ENCODE data around the gene NAA38.

The NAA38 gene

DNA sequence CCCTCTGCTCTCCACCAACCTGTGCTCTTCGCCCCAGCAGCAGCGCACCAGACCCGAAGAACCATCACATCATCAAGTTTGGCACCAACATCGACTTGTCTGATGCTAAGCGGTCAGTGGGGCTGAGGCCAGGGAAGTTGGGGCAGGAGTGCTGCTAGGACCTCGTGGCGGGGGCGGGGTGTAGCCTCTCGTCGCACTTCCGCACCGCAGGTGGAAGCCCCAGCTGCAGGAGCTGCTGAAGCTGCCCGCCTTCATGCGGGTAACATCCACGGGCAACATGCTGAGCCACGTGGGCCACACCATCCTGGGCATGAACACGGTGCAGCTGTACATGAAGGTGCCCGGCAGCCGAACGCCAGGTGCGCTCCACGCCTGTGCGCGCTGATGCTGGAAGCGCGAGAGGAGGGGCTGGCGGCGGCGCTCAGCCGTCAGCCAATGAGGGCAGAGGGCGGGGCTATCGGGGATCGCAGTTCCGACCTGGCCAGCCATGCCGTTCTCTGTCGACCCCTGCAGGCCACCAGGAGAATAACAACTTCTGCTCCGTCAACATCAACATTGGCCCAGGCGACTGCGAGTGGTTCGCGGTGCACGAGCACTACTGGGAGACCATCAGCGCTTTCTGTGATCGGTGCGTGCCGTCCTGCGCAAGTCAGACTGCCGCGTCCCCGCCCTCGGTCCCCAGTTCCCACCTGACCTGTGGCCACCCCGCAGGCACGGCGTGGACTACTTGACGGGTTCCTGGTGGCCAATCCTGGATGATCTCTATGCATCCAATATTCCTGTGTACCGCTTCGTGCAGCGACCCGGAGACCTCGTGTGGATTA lies 5.7 kb downstream of the NAA38 start:
- DNase-seq: peak; percentile 85

DNA sequence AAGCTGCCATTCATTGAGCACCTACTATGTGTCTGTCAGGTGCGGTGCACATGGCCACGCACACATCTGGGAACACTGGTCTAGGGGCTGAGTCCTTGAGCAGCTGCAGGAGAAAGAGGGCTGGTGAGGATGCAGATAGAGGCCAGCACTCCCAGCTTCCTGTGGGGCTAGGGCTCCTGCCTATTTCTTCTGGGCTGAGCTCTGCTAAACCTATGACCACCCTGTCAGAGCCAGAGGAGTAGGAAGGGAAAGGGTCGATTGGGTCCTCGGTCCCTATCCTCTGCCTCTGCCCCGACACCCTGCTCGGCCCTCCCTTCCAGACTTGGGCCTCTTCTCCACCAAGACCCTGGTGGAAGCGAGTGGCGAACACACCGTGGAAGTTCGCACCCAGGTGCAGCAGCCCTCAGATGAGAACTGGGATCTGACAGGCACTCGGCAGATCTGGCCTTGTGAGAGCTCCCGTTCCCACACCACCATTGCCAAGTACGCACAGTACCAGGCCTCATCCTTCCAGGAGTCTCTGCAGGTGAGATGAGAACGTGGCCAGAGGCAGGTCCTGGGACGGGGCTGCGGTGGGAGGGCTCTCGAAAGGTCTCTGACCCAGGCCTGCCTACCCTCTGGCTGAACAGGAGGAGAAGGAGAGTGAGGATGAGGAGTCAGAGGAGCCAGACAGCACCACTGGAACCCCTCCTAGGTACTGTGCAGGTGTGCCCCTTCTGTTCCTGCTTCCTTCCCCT lies 6.5 kb downstream of the NAA38 start:
- DNase-seq: no peak

DNA sequence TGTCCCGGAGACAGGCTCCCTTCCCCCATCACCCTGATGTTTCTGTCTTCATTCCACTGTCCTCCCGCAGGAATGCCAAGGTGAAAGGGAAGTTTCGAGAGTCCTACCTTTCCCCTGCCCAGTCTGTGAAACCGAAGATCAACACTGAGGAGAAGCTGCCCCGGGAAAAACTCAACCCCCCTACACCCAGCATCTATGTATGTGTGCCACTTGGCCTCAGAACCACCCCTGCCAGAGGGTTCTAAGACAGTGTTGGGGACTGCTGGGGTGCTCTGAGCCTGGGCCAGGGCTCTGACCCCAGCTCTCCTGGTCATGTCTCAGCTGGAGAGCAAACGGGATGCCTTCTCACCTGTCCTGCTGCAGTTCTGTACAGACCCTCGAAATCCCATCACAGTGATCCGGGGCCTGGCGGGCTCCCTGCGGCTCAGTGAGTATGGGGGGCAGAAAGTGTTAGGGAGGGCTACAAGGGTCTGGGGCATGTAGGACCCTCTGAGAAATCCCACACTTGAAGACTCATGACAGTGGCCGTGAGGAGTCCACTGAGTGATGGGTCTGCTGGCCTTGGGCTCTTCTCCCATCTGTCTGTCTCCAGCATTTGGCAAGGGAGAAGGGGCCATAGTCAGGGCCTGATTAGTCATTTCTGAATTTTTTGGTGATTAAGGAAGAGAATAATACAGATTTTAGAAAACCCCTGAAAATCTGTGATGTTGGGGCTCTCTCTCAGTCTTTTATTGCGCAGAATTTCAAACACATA lies 7.4 kb downstream of the NAA38 start:
- no peak for DNase-seq

DNA sequence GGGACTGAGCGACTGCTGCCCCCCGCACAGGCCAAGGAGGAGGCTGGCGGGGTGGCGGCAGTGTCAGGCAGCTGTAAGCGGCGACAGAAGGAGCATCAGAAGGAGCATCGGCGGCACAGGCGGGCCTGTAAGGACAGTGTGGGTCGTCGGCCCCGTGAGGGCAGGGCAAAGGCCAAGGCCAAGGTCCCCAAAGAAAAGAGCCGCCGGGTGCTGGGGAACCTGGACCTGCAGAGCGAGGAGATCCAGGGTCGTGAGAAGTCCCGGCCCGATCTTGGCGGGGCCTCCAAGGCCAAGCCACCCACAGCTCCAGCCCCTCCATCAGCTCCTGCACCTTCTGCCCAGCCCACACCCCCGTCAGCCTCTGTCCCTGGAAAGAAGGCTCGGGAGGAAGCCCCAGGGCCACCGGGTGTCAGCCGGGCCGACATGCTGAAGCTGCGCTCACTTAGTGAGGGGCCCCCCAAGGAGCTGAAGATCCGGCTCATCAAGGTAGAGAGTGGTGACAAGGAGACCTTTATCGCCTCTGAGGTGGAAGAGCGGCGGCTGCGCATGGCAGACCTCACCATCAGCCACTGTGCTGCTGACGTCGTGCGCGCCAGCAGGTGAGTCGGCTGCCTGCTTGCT lies 8.1 kb downstream of the NAA38 start:
- no peak for DNase-seq

DNA sequence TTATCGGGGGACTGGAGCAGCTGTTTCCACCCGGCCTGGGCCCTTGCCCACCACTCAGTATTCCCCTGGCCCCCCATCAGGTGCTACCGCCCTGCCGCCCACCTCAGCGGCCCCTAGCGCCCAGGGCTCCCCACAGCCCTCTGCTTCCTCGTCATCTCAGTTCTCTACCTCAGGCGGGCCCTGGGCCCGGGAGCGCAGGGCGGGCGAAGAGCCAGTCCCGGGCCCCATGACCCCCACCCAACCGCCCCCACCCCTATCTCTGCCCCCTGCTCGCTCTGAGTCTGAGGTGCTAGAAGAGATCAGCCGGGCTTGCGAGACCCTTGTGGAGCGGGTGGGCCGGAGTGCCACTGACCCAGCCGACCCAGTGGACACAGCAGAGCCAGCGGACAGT lies 8.6 kb downstream of the NAA38 start:
- no peak for DNase-seq

DNA sequence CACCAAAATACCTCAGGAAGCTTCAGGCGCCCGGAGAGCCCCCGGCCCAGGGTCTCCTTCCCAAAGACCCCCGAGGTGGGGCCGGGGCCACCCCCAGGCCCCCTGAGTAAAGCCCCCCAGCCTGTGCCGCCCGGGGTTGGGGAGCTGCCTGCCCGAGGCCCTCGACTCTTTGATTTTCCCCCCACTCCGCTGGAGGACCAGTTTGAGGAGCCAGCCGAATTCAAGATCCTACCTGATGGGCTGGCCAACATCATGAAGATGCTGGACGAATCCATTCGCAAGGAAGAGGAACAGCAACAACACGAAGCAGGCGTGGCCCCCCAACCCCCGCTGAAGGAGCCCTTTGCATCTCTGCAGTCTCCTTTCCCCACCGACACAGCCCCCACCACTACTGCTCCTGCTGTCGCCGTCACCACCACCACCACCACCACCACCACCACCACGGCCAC lies 9.2 kb downstream of the NAA38 start:
- DNase-seq: no peak

DNA sequence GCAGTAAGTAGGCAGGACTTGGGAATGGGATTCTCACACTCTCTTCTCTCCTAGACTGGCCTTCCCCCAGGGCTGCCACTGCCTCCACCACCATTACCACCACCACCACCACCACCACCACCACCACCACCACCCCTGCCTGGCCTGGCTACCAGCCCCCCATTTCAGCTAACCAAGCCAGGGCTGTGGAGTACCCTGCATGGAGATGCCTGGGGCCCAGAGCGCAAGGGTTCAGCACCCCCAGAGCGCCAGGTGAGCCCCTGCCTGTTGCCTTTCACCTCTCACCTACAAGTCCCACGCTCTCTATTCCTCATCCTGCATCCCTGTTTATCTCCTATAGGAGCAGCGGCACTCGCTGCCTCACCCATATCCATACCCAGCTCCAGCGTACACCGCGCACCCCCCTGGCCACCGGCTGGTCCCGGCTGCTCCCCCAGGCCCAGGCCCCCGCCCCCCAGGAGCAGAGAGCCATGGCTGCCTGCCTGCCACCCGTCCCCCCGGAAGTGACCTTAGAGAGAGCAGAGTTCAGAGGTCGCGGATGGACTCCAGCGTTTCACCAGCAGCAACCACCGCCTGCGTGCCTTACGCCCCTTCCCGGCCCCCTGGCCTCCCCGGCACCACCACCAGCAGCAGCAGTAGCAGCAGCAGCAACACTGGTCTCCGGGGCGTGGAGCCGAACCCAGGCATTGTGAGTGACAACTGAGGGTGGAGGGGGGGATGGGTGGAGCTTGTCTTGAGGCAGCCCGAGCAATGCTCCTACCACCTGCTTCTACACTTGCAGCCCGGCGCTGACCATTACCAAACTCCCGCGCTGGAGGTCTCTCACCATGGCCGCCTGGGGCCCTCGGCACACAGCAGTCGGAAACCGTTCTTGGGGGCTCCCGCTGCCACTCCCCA lies 10.3 kb downstream of the NAA38 start:
- DNase-seq: no peak

DNA sequence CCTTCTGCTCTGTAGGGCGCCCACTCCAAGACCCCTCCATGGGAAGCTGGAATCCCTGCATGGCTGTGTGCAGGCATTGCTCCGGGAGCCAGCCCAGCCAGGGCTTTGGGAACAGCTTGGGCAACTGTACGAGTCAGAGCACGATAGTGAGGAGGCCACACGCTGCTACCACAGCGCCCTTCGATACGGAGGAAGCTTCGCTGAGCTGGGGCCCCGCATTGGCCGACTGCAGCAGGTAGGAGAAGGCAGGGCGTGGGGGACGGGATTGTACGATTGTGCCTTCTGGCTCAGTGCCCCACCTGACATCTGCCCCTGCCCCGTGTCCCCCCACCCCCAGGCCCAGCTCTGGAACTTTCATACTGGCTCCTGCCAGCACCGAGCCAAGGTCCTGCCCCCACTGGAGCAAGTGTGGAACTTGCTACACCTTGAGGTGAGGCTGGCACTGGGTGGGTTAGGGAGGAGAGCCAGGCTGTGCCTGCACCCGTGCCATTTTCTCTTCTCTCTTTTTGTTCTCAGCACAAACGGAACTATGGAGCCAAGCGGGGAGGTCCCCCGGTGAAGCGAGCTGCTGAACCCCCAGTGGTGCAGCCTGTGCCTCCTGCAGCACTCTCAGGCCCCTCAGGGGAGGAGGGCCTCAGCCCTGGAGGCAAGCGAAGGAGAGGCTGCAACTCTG lies 11.2 kb downstream of the NAA38 start:
- no peak for DNase-seq

DNA sequence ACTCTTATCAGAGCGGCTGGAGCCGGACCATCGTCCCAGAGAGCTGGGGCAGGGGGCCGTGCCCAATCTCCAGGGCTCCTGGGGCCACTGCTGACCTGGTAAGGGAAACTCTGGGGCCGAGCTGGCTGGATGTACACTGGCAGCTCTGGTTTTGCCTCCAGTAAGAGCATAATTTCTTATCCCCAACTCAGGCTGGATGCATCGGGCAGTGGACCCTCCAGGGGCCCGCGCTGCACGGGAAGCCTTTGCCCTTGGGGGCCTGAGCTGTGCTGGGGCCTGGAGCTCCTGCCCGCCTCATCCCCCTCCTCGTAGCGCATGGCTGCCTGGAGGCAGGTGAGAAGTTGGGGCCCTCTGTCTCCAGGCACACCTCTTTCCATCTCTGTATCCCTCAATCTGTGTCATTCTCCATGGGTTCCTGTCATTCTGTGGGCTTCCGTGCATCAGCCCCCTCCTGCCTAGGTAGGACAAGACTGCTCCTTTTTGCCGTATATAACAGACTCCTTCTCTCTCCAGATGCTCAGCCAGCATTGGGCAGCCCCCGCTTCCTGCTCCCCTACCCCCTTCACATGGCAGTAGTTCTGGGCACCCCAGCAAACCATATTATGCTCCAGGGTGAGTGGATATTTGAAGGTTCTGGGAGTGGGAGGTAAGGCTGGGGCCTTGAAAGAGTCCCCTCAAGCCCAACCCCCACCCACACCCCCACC lies 11.8 kb downstream of the NAA38 start:
- DNase-seq: no peak

DNA sequence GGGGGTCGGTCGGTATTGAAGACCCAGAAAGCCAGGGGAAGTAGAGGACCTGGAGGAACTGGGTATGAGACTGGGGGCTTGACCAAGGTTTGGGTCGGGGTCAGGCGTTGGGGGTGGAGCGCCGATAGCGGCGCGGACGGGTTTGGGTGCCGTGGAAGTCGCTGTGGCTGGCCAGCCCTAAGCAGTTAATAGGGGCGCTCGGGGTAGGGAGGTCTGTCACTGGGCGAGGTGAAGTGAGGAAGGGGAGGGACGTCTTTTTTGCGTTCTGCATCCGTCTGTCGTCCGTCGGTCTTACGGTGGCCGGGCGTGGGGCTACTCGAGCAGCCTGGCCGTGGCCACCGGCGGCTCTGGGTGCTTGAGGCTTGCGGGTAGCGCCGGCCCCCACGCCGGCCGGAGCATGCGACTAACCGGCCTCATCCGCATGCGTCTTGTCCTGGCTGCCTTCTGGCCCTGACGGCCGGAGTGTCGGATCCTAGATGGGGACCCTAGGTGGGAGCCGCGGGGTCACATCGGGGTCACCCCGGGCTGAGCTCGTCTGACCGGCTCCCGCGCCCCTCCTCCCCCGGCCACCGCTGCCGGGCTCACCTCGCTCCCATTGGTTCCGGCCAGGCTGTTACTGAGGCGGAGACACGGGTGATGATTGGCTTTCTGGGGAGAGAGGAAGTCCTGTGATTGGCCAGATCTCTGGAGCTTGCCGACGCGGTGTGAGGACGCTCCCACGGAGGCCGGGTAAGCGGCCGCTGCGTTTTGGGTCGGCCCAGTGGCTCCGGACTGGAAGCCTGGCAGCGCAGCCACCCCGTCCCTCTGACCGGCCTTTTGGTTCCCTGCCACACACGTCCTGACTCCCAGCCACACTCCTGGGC lies 12.8 kb downstream of the NAA38 start:
- peak; percentile 93 for DNase-seq

DNA sequence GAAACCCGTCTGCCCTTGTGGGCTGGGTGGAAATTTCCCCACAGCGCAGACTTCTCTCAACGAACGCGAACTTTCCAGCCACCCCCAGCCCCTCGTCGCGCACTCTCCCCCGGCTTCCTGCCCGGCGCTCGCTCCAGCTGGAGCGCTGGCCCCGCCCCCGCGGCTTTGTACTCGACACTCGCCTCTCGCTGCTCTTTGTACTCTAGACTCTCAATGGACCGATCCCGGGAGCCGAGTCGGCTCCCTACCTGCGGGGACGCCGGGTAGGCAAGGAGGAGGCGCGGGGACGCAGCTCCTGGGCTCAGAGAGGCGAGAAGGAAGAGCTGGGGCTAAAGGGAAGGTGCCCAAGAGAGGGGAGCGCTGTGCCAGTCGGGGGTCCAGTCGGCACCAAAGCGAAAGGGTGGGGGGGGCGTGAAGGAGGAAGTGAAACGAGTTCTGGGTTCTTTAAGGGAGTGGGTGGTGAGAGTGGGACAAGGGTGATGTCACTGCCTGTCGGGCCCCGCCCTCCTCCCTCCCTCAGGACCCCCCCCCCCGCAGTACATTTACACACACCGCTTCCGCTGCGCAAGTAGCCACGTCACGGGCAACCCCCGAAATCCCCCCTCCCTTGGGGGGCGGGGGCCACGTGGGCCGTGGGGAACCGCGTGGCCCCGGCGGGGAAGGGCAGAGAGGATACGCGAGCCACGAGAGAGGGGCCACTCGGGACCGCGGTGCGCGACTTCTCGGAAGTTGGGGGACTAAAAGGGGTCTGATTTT lies 13.6 kb downstream of the NAA38 start:
- DNase-seq: peak; percentile 84

DNA sequence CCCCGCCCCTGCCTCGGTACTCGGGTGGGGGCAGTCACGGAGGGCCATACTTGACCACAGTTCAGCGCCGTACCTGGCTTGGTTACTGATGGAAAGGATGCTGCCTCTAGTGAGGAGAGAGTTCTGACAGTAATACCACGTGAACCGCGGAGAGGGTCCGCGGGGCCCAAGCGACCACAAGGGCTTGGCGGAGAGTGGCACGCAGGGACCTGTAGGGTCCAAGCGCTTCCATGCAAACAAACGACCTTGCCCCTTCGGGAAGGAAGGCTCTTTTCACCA lies 14.2 kb downstream of the NAA38 start:
- DNase-seq: no peak

DNA sequence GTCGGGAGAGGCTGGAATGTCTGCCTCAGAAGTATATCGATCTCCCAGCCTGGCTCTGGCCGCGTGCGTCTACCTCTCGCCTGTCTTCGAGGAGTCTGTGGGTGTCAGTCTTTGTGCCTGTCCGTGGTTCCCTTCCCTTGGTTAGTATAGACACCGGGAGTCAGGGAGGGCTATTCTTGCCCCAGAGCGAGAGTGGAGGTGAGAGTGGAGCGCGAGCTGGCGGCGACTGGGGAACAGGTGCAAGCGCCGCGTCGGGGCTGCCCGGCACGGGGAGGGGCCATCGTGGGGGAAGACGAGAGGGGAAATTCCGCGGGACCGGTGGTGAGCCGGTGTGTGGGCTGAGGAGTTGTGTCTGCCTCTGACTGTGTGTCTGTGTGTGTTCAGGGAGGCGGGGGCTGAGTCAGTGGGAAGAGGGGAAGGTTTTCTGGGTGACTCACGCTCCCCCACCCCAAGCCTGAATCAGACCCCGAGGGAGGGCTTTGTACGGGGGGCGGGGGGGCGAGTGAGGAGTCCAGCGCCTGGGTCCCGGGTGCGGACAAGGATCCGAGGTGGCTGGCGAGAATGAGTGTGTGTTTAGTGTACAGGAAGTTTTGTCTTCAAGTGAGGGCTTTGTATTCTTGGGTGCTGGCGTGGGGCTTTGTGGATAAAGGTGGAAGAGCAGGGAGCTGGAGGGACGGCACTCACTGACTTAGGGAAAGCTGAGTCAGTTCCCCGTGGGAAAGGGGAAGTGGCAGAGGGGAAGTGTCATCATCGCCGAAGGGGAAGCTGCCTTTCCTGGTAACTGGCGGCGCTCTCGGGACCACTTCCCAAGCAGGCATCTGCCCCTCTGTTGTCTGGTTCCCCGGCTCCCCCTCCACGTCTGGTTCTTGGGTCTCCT lies 14.7 kb downstream of the NAA38 start:
- no peak for DNase-seq

DNA sequence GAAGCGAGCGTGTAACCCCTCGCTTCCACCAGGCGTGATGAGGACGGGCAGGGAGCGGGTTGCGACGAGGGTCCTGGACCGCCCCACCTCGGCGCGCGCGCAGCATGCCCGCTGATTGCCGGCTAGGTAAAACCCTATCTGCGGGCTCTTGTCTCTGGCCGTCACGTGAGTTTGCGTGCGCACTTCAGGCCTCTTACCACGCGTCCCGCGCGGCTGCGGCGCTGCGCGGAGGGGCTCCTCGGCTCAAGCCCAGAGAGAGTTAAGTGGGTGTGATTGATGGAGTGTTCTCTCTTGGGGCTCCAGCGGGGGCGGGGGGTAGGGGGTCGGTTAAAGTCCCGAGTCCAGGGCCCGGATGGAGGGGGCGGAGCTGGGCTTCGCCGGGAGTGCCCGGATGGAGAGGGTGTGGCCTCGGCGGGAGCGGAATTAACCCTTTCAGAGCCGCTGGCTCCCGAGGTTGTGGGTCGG lies 15.4 kb downstream of the NAA38 start:
- peak; percentile 91 for DNase-seq

DNA sequence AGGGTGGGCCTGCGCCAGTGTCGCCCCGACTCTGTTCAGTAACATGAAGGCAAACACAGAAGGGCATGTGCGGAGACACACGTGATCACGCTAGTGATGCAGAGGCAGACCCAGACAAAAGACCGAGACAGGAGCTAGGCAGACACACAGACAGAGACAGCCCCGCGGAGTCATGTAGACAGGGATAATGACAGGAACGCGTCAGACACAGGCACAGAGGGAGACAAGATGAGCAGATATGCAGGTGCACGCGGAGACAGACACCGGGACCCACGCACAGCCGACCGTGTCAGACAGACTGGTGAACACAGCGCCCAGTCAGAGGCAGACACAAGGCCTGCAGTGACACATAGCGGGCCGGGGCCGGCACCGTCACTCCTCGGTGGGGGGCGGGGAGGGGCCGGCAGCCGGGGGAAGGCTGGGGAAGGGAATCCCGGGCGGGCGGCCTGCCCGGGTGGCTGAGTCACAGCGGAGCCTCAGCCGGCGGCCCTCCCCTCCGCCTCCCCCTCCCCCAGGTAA lies 15.9 kb downstream of the NAA38 start:
- peak; percentile 65 for DNase-seq

DNA sequence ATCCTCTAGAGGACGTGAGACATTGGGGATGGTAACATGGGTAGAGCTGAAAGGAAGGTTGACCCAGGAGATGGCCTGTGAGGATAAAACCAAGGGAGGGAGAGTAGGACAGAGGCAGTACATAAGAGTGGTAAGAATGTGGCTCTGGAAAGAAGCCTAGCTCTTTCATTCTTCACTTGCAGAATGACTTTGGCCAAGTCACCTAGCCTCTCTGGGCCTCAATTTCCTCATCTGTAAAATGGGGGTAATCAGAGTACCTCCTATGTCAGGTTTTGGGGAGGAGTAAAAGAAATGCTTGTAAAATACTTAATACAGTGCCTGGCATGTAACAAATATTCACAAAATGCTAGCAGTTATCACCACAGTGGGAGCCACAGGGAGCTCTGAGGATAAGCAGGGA lies 16.5 kb downstream of the NAA38 start:
- no peak for DNase-seq

DNA sequence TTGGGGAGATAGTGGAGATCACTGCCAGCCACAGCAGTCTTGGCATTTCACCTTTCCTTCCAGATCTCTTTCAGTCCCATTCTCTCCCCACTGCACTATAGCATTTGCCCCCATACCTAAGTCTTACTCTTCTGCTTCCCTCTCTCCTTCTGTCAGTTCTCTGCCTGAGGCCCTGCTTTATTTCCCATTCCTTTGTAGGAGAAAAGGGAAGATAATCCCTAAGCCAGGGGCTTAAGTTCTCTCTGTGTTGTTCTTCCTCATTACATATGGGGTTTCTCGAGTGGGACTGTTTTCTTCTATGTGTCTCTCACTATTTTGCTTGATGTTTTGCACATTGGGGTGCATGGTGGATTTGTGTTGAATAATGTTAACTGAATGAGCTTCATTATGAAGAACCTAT lies 16.9 kb downstream of the NAA38 start:
- DNase-seq: no peak

DNA sequence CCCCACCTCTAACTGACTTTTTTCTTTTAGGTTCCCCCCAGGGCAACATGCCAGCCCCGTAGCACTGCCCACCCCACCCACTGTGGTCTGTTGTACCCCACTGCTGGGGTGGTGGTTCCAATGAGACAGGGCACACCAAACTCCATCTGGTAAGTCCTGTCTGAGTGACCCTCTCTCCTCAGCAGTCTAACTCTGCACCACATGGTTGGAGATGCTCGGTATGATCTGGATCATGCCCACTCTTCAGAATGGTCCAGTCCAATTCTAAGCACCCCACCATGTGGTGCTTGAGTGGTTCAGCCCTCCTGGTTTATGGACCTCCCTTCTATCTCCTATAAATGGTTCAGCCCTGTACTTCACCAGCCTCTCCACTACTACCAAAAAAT lies 17.5 kb downstream of the NAA38 start:
- DNase-seq: no peak
